ENCODE measurements around the gene SH3GL2.

SH3GL2 gene

GRCh38 chr9:17824616-17825264 lies 245.9 kb downstream of the SH3GL2 start:
- DNase-seq: no peak

GRCh38 chr9:17825265-17825659 lies 246.4 kb downstream of the SH3GL2 start:
- no peak for DNase-seq

DNA sequence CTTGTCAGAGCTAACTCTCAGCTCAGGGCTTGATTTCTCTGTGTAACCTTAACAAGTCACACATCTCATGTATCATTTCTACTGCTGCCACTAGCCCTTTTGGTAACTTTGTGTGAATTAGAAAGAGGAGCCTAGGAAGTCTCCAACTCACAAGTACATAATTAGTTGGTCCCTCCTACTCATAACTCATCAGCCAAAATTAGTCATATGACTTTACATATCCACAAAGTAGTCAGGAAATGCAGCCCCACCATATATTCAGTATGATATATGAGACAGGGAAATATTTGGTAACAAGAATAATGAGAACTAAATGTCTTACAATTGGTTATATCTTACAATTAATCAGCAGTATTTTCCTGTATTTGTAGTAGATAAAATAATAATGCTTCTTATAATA lies 250.2 kb downstream of the SH3GL2 start:
- no peak for DNase-seq

- no peak for DNase-seq
Observed at GRCh38 chr9:17829812-17830385, 251.0 kb downstream of the SH3GL2 start.

GRCh38 chr9:17832812-17833211 lies 253.9 kb downstream of the SH3GL2 start:
- DNase-seq: no peak

- no peak for DNase-seq
Observed at GRCh38 chr9:17833846-17834245, 255.0 kb downstream of the SH3GL2 start.

GRCh38 chr9:17837965-17838364 lies 259.1 kb downstream of the SH3GL2 start:
- no peak for DNase-seq

- no peak for DNase-seq
Observed at GRCh38 chr9:17839776-17840175, 260.9 kb downstream of the SH3GL2 start.

DNA sequence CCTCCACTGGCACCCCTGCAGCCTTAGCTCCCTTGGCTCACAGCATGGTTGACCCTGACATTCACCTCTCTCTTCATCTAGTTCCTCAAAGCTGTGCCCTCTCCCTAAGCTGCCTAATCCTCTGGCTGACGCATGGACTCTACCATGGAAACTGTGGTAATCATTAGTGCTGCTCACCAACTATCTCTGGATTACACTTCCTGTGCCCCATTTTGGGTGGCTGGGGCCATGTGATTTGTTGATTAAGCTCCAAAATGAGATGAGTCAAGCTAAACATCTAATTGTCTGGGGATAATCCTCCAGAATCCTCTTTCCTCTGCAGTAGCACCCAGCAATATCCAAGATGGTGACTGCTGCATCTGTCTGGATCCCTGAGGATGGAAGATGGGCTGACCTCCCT lies 264.4 kb downstream of the SH3GL2 start:
- no peak for DNase-seq
